Endometrium (tissue), 2 donors: ENCODE measurements around the gene PANX3.
"Not testable (repeated sequence)": the region's sequence is repeated elsewhere in the genome, so short reads cannot be mapped to it uniquely, and the experiment has no call there.

ENCODE experiments used
- FAIRE-seq: peaks from 2 replicates; lab custom pipeline; 2012; peaks lifted over from hg19 to GRCh38; lab: Jason Lieb, UNC
- donor health status: control.
- donor health status: control.

Gene PANX3

GRCh38 chr11:124611064-124611463, at the start of gene PANX3:
Gene PANX3 (plus strand): TSS chr11:124611428. CDS start chr11:124611557, 129 bp downstream.
- FAIRE-seq: no peak

- no peak for FAIRE-seq
These were observed 41.5 kb upstream of the PANX3 start, which contains the start of gene OR8A1 for GRCh38 chr11:124569697-124570096. Gene OR8A1 (plus strand): TSS chr11:124569997. CDS start chr11:124570120, 123 bp downstream.

- no peak for FAIRE-seq
These were observed 41.1 kb upstream of the PANX3 start for GRCh38 chr11:124570160-124570559.

GRCh38 chr11:124577716-124578427, 33.4 kb upstream of the PANX3 start:
- no peak for FAIRE-seq

- FAIRE-seq: no peak
These were observed 32.5 kb upstream of the PANX3 start for GRCh38 chr11:124578761-124579160.

GRCh38 chr11:124581817-124582216, 29.4 kb upstream of the PANX3 start:
- FAIRE-seq: no peak

- no peak for FAIRE-seq
These were observed 28.7 kb upstream of the PANX3 start for GRCh38 chr11:124582565-124582964.

- no peak for FAIRE-seq
These were observed 27.4 kb upstream of the PANX3 start for GRCh38 chr11:124583781-124584180.

- FAIRE-seq: no peak
These were observed 26.4 kb upstream of the PANX3 start for GRCh38 chr11:124584681-124585372.

- no peak for FAIRE-seq
These were observed 24.9 kb upstream of the PANX3 start for GRCh38 chr11:124586238-124586860.

- FAIRE-seq: no peak
These were observed 19.8 kb upstream of the PANX3 start for GRCh38 chr11:124591430-124591829.

- no peak for FAIRE-seq
These were observed 18.6 kb upstream of the PANX3 start for GRCh38 chr11:124592627-124593026.

GRCh38 chr11:124595302-124595701, 15.9 kb upstream of the PANX3 start:
- no peak for FAIRE-seq

- no peak for FAIRE-seq
These were observed 13.6 kb upstream of the PANX3 start for GRCh38 chr11:124597626-124598025.

- no peak for FAIRE-seq
These were observed 10.5 kb upstream of the PANX3 start for GRCh38 chr11:124600621-124601320.

GRCh38 chr11:124602193-124602592, 9.0 kb upstream of the PANX3 start:
- FAIRE-seq: no peak

- FAIRE-seq: not testable (repeated sequence)
These were observed 8.5 kb upstream of the PANX3 start for GRCh38 chr11:124602723-124603122.

- no peak for FAIRE-seq
These were observed 5.5 kb upstream of the PANX3 start for GRCh38 chr11:124605719-124606118.

GRCh38 chr11:124608147-124608546, 3.1 kb upstream of the PANX3 start:
- FAIRE-seq: no peak

- no peak for FAIRE-seq
These were observed 933 bp upstream of the PANX3 start for GRCh38 chr11:124610295-124610694.

- no peak for FAIRE-seq
These were observed 817 bp downstream of the PANX3 start for GRCh38 chr11:124612045-124612444.

- no peak for FAIRE-seq
These were observed 1.5 kb downstream of the PANX3 start for GRCh38 chr11:124612567-124613246.
